ENCODE data around the gene RPS6KA2.

RPS6KA2 gene

DNA sequence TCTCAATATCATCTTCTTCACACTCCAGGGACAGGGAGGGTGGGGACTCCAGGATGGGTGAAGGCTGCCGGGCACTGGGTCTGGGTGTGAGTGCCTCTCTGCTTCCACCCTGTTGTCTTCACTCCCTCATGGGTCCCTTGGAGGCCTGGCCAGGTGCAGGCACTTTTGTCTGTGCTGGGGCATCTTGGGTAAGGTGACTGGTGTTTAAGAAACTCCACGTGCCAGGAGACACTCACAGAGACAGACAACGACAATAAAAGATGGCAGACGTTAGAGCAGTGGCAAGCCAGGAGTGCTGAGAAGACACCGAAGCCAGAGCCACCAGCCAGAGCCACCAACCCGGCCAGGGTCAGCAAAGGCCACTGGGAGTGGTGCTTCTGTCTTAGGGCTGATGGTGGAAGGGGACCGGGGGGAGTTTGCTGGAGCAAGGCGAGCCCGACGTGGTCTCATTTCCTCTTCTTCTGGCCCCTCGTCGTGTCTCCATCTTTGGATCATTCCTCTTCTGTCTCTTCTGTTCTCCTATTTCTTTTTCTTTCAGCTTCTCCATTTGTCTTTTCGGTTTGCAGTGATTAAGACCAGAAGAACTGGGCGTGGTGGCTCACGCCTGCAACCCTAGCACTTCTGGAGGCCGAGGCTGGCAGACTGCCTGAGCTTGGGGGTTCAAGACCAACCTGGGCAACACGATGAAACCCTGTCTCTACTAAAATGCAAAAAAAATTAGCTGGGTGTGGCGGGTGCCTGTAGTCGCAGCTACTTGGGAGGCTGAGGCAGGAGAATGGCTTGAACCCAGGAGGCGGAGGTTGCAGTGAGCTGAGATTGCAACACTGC lies 131.3 kb downstream of the RPS6KA2 start:
- H3K27ac ChIP-seq, result peak overlapping the region; percentile 5
- TF ChIP-seq, protein P1, sequence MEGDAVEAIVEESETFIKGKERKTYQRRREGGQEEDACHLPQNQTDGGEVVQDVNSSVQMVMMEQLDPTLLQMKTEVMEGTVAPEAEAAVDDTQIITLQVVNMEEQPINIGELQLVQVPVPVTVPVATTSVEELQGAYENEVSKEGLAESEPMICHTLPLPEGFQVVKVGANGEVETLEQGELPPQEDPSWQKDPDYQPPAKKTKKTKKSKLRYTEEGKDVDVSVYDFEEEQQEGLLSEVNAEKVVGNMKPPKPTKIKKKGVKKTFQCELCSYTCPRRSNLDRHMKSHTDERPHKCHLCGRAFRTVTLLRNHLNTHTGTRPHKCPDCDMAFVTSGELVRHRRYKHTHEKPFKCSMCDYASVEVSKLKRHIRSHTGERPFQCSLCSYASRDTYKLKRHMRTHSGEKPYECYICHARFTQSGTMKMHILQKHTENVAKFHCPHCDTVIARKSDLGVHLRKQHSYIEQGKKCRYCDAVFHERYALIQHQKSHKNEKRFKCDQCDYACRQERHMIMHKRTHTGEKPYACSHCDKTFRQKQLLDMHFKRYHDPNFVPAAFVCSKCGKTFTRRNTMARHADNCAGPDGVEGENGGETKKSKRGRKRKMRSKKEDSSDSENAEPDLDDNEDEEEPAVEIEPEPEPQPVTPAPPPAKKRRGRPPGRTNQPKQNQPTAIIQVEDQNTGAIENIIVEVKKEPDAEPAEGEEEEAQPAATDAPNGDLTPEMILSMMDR (conservative IDR thresholded peaks at IDR 0.05; ENCODE audit: low read depth), result no peak
- ChIA-PET CTCF (no interaction called here), POLR2A (ENCODE audit: low non-redundant PET) (no interaction called here)
- no peak for DNase-seq (ENCODE audit: low spot score)

DNA sequence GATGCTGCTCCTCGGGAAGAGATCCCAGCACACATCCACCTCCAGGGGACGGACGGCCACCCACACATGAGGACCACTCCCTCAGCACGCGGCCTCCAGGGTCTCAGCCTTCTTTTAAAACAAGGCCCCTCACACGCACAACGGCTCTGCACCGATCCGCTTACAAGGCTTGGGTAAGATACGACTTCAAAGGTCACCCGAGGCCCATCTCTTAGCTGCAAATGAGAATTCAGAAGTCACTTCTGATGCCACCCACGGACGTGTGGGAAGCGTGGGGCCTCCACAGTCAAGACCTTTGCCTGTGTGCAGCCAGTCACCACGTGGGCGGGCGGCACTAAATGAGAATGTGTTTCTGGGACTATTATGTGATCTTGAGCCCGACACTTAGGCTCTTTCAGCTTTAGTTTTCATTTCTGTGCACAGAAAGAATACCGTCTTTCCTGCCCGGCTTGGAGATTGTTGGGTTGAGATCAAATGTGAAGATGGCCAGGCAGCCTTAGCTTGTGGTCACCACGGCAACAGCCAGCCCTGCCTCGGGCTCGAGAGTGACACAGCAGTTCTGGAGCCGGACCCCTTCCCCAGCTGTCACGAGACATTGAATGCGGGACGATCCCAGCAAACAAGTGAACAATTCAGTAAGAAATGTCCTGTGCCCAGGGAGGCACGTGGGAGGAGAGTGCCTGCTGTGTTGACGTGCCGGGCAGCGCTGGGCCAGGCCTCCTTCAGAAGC lies 132.1 kb downstream of the RPS6KA2 start:
- CTCF ChIA-PET, result no interaction called here
- DNase-seq (ENCODE audit: low spot score), result no peak
- POLR2A ChIA-PET (ENCODE audit: low non-redundant PET), result no interaction called here
- TF ChIP-seq, protein P1 (conservative IDR thresholded peaks at IDR 0.05; ENCODE audit: low read depth), result no peak
- H3K27ac ChIP-seq, result peak overlapping the region; percentile 5

DNA sequence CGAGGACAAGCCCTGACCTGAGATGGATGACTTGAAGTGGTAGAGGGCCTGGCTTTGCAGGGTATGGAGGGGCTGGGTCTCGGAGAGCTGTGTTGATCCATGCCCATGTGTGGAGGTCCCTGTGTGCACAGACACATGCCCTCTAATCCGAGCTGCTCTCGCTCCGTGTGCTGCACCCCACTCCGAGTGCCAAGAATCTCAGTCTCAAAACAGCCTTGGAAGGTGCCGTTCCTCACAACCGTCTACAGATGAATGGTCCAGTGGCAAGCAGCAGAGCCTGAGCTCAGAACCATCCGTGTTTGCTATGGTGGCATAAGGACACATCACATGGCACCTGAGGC lies 133.0 kb downstream of the RPS6KA2 start:
- CTCF ChIA-PET, result interaction anchor here (0.6 kb wide), 1 partner anchor 388 kb away, joined by 4 read pairs; no protein-coding TSS in a partner anchor
- POLR2A ChIA-PET (ENCODE audit: low non-redundant PET), result interaction anchor here (0.5 kb wide), 1 partner anchor 1938 kb away, joined by 3 read pairs; no protein-coding TSS in a partner anchor
- TF ChIP-seq, protein P1 (conservative IDR thresholded peaks at IDR 0.05; ENCODE audit: low read depth), result no peak
- 0 out of 2 replicates have a peak overlapping the region, but pooled peaks have one; percentile 4 for H3K27ac ChIP-seq
- DNase-seq (ENCODE audit: low spot score), result no peak

DNA sequence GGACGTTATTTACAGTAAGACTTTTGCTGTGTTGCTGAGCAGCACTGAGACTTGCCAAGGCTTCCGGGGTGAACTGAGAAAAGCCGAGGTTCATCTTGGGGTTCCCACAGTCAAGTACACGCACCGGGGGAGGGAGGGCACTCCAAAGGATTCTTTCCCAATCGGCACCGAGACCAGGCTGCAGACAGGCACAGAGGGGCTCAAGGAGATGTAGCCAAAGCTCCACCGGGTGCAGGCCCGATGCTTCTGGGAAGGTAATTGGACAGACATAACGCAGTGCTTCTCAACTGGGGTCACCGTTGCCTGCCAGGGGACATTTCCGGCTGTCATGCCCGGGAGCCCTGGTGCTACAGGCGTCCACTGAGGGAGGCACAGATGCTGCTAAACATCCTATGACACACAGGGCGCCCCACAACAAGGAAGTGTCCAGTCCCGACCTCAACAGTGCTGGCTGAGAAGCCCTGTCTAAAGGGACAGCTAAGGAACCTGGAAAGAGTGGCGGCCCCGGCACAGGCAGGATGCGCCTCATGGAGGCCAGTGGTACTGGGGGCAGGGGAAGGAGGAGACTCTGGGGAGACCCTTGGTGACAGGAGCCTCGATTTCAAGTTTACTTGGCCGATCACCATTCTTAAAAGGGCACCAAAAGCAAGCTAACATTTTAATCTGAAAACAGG lies 133.5 kb downstream of the RPS6KA2 start:
- POLR2A ChIA-PET (ENCODE audit: low non-redundant PET), result interaction anchor here (0.5 kb wide), 1 partner anchor 1938 kb away, joined by 3 read pairs; no protein-coding TSS in a partner anchor
- CTCF ChIA-PET, result interaction anchor here (0.6 kb wide), 1 partner anchor 388 kb away, joined by 4 read pairs; no protein-coding TSS in a partner anchor
- TF ChIP-seq, protein P1 (conservative IDR thresholded peaks at IDR 0.05; ENCODE audit: low read depth), result no peak
- H3K27ac ChIP-seq, result 0 out of 2 replicates have a peak overlapping the region, but pooled peaks have one; percentile 4
- DNase-seq (ENCODE audit: low spot score), result no peak

DNA sequence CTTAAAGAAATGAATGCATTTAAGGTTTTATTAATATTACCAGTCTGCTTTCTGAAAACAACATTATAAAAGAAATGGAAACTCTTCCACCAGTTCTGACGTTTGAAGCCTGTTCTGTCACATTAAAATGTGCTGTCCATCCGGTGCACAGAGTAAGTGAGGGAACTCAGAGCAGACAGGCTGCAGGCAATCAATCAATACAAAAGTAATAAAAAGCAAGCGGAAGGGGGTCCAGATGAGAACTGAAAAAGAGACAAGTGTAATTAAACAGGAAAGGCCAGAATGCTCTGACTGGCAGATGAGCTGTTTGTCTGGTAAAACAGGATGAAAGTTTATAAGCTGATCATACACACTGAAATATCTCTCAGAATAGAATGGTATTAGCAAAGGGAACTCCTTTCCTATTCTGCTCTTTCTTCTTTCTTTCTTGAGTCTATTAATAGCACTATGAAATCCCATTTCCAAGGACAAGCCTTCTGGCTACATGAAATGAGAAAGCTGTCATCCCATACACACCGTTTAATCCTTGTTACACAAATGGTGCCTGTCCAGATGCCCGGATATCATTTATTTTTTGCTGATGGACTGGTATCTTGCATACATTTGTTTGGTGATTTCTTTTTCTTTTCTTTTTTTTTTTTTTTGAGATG lies 134.8 kb downstream of the RPS6KA2 start:
- no peak overlapping the region for H3K27ac ChIP-seq
- TF ChIP-seq, protein P1 (conservative IDR thresholded peaks at IDR 0.05; ENCODE audit: low read depth), result no peak
- CTCF ChIA-PET, result no interaction called here
- DNase-seq (ENCODE audit: low spot score), result no peak
- POLR2A ChIA-PET (ENCODE audit: low non-redundant PET), result no interaction called here

Measured in RWPE1 (cell line).